Measurements from ENCODE around the gene NME7.
A peak's percentile ranks its signal among the peaks of the same experiment; 100 is the strongest.

Gene NME7

GRCh38 chr1:169106921-169107602 is 260.5 kb downstream of the NME7 start:
- DNase-seq = peak; percentile 32
- peak overlapping the region; percentile 78 for H3K4me3 Mint-ChIP-seq
- peaks cover under 1% of the 10 kb centered on the region for H3K36me3 Mint-ChIP-seq (ENCODE audit: low read depth)
- peak overlapping the region; percentile 66 for H3K27ac Mint-ChIP-seq
- H3K9me3 Mint-ChIP-seq = no peaks in the 10 kb centered on the region
- peaks cover 44% of the 10 kb centered on the region for H3K4me1 Mint-ChIP-seq (ENCODE audit: low read depth)
- peaks cover 24% of the 10 kb centered on the region for H3K27me3 Mint-ChIP-seq

GRCh38 chr1:169106095-169106920 is 261.3 kb downstream of the NME7 start, which contains the start of gene ATP1B1:
Gene ATP1B1 (plus strand): TSS chr1:169106690. CDS start chr1:169106830, 140 bp downstream.
- H3K4me3 Mint-ChIP-seq = peak within 1 kb of the TSS; percentile 78

GRCh38 chr1:169105434-169106094 is 262.0 kb downstream of the NME7 start:
- DNase-seq = no peak
- H3K4me3 Mint-ChIP-seq = peak overlapping the region; percentile 78
- no peaks in the 10 kb centered on the region for H3K9me3 Mint-ChIP-seq
- H3K27me3 Mint-ChIP-seq = peaks cover 27% of the 10 kb centered on the region
- peaks cover 39% of the 10 kb centered on the region for H3K4me1 Mint-ChIP-seq (ENCODE audit: low read depth)
- H3K27ac Mint-ChIP-seq = no peak overlapping the region
- H3K36me3 Mint-ChIP-seq (ENCODE audit: low read depth) = no peaks in the 10 kb centered on the region

More at GRCh38 chr1:169106095-169106920, 261.3 kb downstream of the NME7 start, which contains the start of gene ATP1B1:
- Mint-ChIP-seq H3K9me3 (no peaks in the 10 kb centered on the region), H3K36me3 (ENCODE audit: low read depth) (no peaks in the 10 kb centered on the region), H3K27ac (peak within 1 kb of the TSS; percentile 85), H3K4me1 (ENCODE audit: low read depth) (peaks cover 44% of the 10 kb centered on the region), H3K27me3 (peaks cover 23% of the 10 kb centered on the region)
- DNase-seq = peak; percentile 90

- Mint-ChIP-seq H3K4me1 (ENCODE audit: low read depth) (peaks cover 34% of the 10 kb centered on the region), H3K9me3 (no peaks in the 10 kb centered on the region), H3K4me3 (peak overlapping the region; percentile 78), H3K27ac (no peak overlapping the region), H3K27me3 (peaks cover 27% of the 10 kb centered on the region), H3K36me3 (ENCODE audit: low read depth) (no peaks in the 10 kb centered on the region)
- no peak for DNase-seq
These were observed 262.5 kb downstream of the NME7 start for GRCh38 chr1:169105087-169105433.

GRCh38 chr1:169103480-169103893 is 264.1 kb downstream of the NME7 start:
- Mint-ChIP-seq H3K27ac (no peak overlapping the region), H3K36me3 (ENCODE audit: low read depth) (no peaks in the 10 kb centered on the region), H3K27me3 (peaks cover 27% of the 10 kb centered on the region), H3K9me3 (no peaks in the 10 kb centered on the region), H3K4me3 (no peak overlapping the region), H3K4me1 (ENCODE audit: low read depth) (peaks cover 18% of the 10 kb centered on the region)
- DNase-seq = no peak

- no peaks in the 10 kb centered on the region for H3K36me3 Mint-ChIP-seq (ENCODE audit: low read depth)
- no peak for DNase-seq
- no peaks in the 10 kb centered on the region for H3K9me3 Mint-ChIP-seq
These were observed 264.6 kb downstream of the NME7 start for GRCh38 chr1:169103002-169103401.

GRCh38 chr1:169102567-169102966 is 265.0 kb downstream of the NME7 start:
- Mint-ChIP-seq H3K27me3 (peaks cover 23% of the 10 kb centered on the region), H3K36me3 (ENCODE audit: low read depth) (no peaks in the 10 kb centered on the region), H3K27ac (no peak overlapping the region), H3K9me3 (no peaks in the 10 kb centered on the region), H3K4me1 (ENCODE audit: low read depth) (peaks cover 9% of the 10 kb centered on the region), H3K4me3 (no peak overlapping the region)
- DNase-seq = no peak

More at GRCh38 chr1:169103002-169103401, 264.6 kb downstream of the NME7 start:
- H3K27ac Mint-ChIP-seq = no peak overlapping the region
- H3K4me1 Mint-ChIP-seq (ENCODE audit: low read depth) = peaks cover 13% of the 10 kb centered on the region
- H3K27me3 Mint-ChIP-seq = peaks cover 27% of the 10 kb centered on the region
- no peak overlapping the region for H3K4me3 Mint-ChIP-seq

GRCh38 chr1:169100651-169101088 is 266.9 kb downstream of the NME7 start:
- no peak for DNase-seq
- Mint-ChIP-seq H3K27me3 (peaks cover 16% of the 10 kb centered on the region), H3K36me3 (ENCODE audit: low read depth) (no peaks in the 10 kb centered on the region), H3K27ac (no peak overlapping the region), H3K4me1 (ENCODE audit: low read depth) (peaks cover 3% of the 10 kb centered on the region), H3K9me3 (peaks cover 2% of the 10 kb centered on the region), H3K4me3 (no peak overlapping the region)

GRCh38 chr1:169100208-169100607 is 267.4 kb downstream of the NME7 start:
- Mint-ChIP-seq H3K27me3 (peaks cover 15% of the 10 kb centered on the region), H3K36me3 (ENCODE audit: low read depth) (no peaks in the 10 kb centered on the region), H3K4me1 (ENCODE audit: low read depth) (no peaks in the 10 kb centered on the region), H3K4me3 (no peak overlapping the region), H3K9me3 (peaks cover 2% of the 10 kb centered on the region), H3K27ac (no peak overlapping the region)
- no peak for DNase-seq

GRCh38 chr1:169099561-169099960 is 268.0 kb downstream of the NME7 start:
- H3K4me1 Mint-ChIP-seq (ENCODE audit: low read depth) = no peaks in the 10 kb centered on the region
- H3K36me3 Mint-ChIP-seq (ENCODE audit: low read depth) = no peaks in the 10 kb centered on the region
- H3K9me3 Mint-ChIP-seq = peaks cover 2% of the 10 kb centered on the region
- no peak overlapping the region for H3K4me3 Mint-ChIP-seq
- H3K27me3 Mint-ChIP-seq = peaks cover 9% of the 10 kb centered on the region
- no peak overlapping the region for H3K27ac Mint-ChIP-seq
- DNase-seq = no peak

- Mint-ChIP-seq H3K4me1 (ENCODE audit: low read depth) (no peaks in the 10 kb centered on the region), H3K4me3 (no peak overlapping the region), H3K9me3 (peaks cover 2% of the 10 kb centered on the region), H3K27me3 (peaks cover 10% of the 10 kb centered on the region), H3K36me3 (ENCODE audit: low read depth) (no peaks in the 10 kb centered on the region), H3K27ac (no peak overlapping the region)
- DNase-seq = no peak
These were observed 269.2 kb downstream of the NME7 start for GRCh38 chr1:169098380-169098779.

GRCh38 chr1:169094897-169095569 is 272.6 kb downstream of the NME7 start:
- Mint-ChIP-seq H3K27me3 (peaks cover 2% of the 10 kb centered on the region), H3K27ac (no peak overlapping the region), H3K4me1 (ENCODE audit: low read depth) (peaks cover 3% of the 10 kb centered on the region), H3K4me3 (no peak overlapping the region), H3K36me3 (ENCODE audit: low read depth) (no peaks in the 10 kb centered on the region), H3K9me3 (peaks cover 2% of the 10 kb centered on the region)
- DNase-seq = no peak

- Mint-ChIP-seq H3K27ac (no peak overlapping the region), H3K9me3 (peaks cover 2% of the 10 kb centered on the region), H3K4me1 (ENCODE audit: low read depth) (peaks cover 3% of the 10 kb centered on the region), H3K36me3 (ENCODE audit: low read depth) (no peaks in the 10 kb centered on the region), H3K4me3 (no peak overlapping the region), H3K27me3 (peaks cover 2% of the 10 kb centered on the region)
- DNase-seq = no peak
These were observed 275.2 kb downstream of the NME7 start for GRCh38 chr1:169092399-169092798.

GRCh38 chr1:169091480-169091941 is 276.1 kb downstream of the NME7 start:
- Mint-ChIP-seq H3K36me3 (ENCODE audit: low read depth) (no peaks in the 10 kb centered on the region), H3K27ac (no peak overlapping the region), H3K4me1 (ENCODE audit: low read depth) (peaks cover 11% of the 10 kb centered on the region), H3K9me3 (no peaks in the 10 kb centered on the region), H3K27me3 (peaks cover 2% of the 10 kb centered on the region), H3K4me3 (no peak overlapping the region)
- no peak for DNase-seq

All from activated T-cell treated with anti-CD3 and anti-CD28 coated beads, Interleukin-2, amount 50 U/mL, for 24 hours (primary cell).